Lower leg skin (tissue), 4 donors: ENCODE results near the gene UMAD1. TPM values are rescaled to one million over a fixed set of nuclear protein-coding genes. Genes with fewer than 3 reads are reported as not detected.

Experiments
- DNase-seq, 2 donors: peaks; one replicate each; pipeline ENCODE4 v3.0.0-alpha.2; 2019; ENCODE audit warnings: low spot score in 2 of 2
- H3K4me3 ChIP-seq: fragments of 200-600 bp; sonication (generic); 2 replicates; pipeline ENCODE4 v1.5.1; 2017; ENCODE audit warnings: mild to moderate bottlenecking, low read depth; ENCODE audit not compliant: poor library complexity, severe bottlenecking
- POLR2A ChIP-seq, 2 donors: fragments of 450-650 bp; IDR thresholded peaks; one replicate each; pipeline ENCODE4 v1.6.1; 2016 to 2017; ENCODE audit warnings: antibody characterized with exemption in 2 of 2, mild to moderate bottlenecking in 1 of 2, moderate library complexity in 1 of 2
- WGBS, 2 donors: methylation state at CpG; one replicate each; pipeline ENCODE4 v1.1.5; 2018; 5-methylcytosine and 5-hydroxymethylcytosine counted together
- intact Hi-C: fragments of 100-400 bp; cut with DNase I; formaldehyde crosslinking; loops from one replicate; pipeline ENCODE4 v1.15.0; 2023; ENCODE audit warnings: low total_unique reads
- total RNA-seq, 4 donors: library from RNA; depleted of rRNA; stranded (reverse); fragments of >200 nt; gene quantifications; one replicate each; pipeline ENCODE4 v1.1.0, GENCODE V29; 2016
- TF ChIP-seq, protein P1 (sequence below), 3 donors: fragments of 450-650 bp; IDR thresholded peaks; one replicate each; pipeline ENCODE4 v1.5.1; 2016; ENCODE audit warnings: antibody characterized with exemption in 3 of 3, mild to moderate bottlenecking in 3 of 3, moderate library complexity in 2 of 3

The UMAD1 gene
- total RNA-seq, 4 donors from 2014 or later: 12.3 to 26.1 (median 13.2) TPM

DNA sequence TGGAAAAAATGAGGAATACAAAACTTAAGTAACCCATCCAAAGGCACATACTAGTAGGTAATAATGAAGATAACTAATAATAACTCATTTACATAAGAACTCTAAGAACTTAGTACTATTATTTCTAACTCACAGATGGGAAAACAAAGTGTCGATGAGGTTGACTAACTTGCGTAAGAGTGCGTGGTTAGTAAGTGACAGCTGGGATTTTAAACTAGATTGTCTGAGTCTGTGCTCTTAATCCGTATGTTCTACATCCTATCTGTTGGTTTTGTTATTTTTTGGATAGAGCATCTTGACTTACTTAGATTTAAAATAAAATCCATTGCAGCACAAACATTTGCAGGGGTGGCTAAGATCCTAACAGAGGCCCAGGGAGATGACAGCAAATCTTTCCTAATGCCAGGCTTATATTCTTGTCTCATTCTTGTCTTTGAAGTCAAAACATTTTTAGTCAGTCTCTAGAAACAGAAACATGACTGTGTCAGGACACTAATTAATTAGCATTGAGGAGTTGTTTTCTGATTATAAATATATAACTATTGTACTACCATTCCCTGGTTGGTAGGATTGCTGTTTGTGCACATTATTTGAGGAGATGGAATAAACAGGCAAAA lies 66.1 kb downstream of the UMAD1 start:
- intact Hi-C loops: no loop called here
- no peak for TF ChIP-seq POLR2A (IDR thresholded peaks at IDR 0.05)
- TF ChIP-seq, protein P1, sequence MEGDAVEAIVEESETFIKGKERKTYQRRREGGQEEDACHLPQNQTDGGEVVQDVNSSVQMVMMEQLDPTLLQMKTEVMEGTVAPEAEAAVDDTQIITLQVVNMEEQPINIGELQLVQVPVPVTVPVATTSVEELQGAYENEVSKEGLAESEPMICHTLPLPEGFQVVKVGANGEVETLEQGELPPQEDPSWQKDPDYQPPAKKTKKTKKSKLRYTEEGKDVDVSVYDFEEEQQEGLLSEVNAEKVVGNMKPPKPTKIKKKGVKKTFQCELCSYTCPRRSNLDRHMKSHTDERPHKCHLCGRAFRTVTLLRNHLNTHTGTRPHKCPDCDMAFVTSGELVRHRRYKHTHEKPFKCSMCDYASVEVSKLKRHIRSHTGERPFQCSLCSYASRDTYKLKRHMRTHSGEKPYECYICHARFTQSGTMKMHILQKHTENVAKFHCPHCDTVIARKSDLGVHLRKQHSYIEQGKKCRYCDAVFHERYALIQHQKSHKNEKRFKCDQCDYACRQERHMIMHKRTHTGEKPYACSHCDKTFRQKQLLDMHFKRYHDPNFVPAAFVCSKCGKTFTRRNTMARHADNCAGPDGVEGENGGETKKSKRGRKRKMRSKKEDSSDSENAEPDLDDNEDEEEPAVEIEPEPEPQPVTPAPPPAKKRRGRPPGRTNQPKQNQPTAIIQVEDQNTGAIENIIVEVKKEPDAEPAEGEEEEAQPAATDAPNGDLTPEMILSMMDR (IDR thresholded peaks at IDR 0.05): no peak
- 66 to 74% methylated on average over 4 of the region's 4 CpGs for WGBS, 2 donors
- DNase-seq: no peak
- H3K4me3 ChIP-seq: no peak overlapping the region

DNA sequence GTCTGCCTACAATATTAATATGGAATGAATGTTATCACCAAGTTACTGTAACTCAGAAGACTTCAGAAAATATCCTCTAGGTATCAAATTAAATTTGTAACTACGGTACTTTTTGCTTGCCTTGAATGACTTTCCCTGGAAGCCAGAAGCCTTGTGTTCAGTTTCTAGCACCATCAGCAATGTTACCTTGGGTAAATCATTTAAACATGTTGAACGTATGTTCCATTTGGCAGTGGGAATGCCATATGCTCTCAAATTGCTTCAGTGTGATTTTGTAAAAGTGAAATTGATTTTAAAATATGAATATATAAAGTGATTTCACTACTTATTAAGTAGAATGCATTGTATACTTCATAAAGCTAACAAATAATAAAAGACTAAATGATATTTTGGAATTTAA lies 66.7 kb downstream of the UMAD1 start:
- no peak for DNase-seq
- TF ChIP-seq POLR2A (IDR thresholded peaks at IDR 0.05): no peak
- TF ChIP-seq, protein P1 (IDR thresholded peaks at IDR 0.05): no peak
- H3K4me3 ChIP-seq: no peak overlapping the region
- intact Hi-C loops: no loop called here
- WGBS, 2 donors: 69 to 74% methylated on average over 2 of the region's 2 CpGs

DNA sequence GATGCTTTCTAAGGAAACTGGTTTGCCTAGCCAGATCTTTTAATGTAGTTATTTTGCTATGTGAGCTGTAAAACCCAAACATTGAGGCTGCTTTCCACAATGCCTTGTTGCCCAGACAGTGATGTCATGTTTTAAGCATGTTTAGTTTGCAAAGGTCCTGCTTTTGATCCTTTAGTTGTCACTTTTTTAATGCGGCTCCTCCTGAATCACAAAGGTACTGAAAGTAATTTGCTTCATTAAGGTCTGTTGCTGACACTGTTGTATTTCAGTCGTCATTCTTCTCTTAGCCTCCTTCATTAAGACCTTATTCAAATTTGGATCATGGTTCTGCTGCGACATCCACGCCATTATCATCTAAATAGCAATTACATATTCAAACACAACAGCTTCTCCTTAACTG lies 67.3 kb downstream of the UMAD1 start:
- DNase-seq: no peak
- no peak for TF ChIP-seq POLR2A (IDR thresholded peaks at IDR 0.05)
- TF ChIP-seq, protein P1 (IDR thresholded peaks at IDR 0.05): no peak

DNA sequence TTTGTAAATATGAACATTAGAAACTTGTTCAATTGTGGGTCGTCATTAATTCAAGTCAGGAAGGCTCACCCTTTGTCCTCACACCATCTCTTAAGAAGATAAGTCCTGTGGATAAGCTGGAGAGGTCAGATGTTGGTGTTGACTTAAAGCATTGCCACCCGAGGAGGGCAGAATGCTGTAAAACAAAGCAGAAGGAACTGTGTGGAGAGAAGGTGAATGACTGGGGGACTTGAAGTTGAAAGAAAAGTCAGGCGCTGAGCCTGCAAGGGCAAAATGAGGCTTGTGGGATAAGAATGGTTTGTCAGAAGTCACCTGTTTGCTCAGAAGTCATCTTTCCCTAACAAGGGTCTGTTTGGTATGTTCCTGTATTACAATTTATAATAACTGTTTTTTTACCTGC lies 68.7 kb downstream of the UMAD1 start:
- intact Hi-C loops: no loop called here
- TF ChIP-seq, protein P1 (IDR thresholded peaks at IDR 0.05): no peak
- TF ChIP-seq POLR2A (IDR thresholded peaks at IDR 0.05): no peak
- DNase-seq: no peak
- no peak overlapping the region for H3K4me3 ChIP-seq
- WGBS, 2 donors: 78 to 83% methylated on average over 3 of the region's 3 CpGs

More for the DNA sequence above, 67.3 kb downstream of the UMAD1 start:
- H3K4me3 ChIP-seq: no peak overlapping the region
- WGBS, 2 donors: 78 to 89% methylated on average over 4 of the region's 4 CpGs
- intact Hi-C loops: no loop called here

DNA sequence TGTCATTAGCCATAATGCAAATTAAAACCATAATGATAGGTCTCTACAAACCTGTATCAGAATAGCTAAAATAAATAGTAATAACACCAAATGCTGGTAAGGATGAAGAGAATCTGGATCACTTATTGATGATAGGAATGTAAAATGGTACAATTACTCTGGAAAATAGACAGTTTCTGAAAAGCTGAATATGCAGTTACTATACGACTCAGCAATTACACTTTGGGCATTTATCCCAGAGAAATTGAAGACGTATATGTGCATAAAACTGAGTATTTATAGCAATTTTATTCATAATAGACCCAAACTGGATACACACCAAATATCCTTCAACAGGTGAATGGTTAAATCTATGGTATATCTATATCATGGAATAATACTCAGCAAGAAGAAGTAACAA lies 69.9 kb downstream of the UMAD1 start:
- TF ChIP-seq POLR2A (IDR thresholded peaks at IDR 0.05): no peak
- TF ChIP-seq, protein P1 (IDR thresholded peaks at IDR 0.05): no peak
- intact Hi-C loops: no loop called here
- 67 to 82% methylated on average over 2 of the region's 2 CpGs for whole genome bisulfite sequencing, 2 donors
- no peak for DNase-seq
- no peak overlapping the region for H3K4me3 ChIP-seq

DNA sequence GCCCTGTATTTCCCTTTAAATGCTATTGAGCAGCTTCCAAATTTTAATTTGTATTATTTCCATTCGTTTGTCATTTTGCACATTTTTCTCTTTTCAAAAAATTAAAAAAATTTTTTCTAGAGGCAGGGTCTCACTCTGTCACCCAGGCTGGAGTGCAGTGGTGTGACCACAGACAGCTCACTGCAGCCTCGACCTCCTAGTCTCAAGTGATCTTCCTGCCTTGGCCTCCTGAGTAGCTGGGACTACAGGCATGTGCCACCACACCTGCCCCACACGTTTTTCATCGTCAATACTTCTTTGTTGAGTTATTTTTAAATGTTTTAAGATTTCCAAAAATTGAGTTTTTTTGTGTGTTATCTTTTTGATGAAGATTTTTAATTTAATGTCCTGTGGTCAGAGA lies 73.2 kb downstream of the UMAD1 start:
- no peak overlapping the region for H3K4me3 ChIP-seq
- TF ChIP-seq, protein P1 (IDR thresholded peaks at IDR 0.05): no peak
- TF ChIP-seq POLR2A (IDR thresholded peaks at IDR 0.05): no peak
- DNase-seq: no peak
- WGBS, 2 donors: 88 to 90% methylated on average over 4 of the region's 4 CpGs
- intact Hi-C loops: no loop called here
